GM21360 (cell line): ENCODE results near the gene ALG14.
A peak's percentile ranks its signal among the peaks of the same experiment; 100 is the strongest.
"Not testable (repeated sequence)": the region's sequence is repeated elsewhere in the genome, so short reads cannot be mapped to it uniquely, and the experiment has no call there.

Experiments
- ATAC-seq: cut with Tn5 transposase; IDR thresholded peaks from one replicate; pipeline ENCODE4 v1.9.1; 2021; ENCODE audit warnings: mild to moderate bottlenecking, moderate library complexity; ENCODE audit not compliant: unreplicated experiment

Gene ALG14

DNA sequence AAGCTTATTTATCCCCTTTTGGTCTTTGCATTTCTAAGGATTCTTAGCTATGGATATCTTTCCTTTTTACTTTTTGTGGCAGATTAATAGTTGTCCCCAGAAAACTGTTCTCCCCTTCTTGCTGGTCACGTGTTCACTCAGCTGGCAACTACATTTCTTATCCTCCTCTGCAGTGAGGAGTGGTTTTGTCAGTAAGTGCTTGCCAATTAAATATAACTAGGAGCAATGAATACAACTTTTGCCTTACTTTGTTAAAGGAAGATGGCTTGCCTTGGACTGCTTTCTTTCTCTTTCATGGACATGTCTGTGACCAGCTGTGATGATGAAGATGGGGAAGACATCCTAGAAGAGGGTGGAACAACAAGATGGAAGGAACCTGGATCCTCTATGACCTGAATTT is 15.6 kb upstream of the ALG14 start:
- no peak for ATAC-seq

DNA sequence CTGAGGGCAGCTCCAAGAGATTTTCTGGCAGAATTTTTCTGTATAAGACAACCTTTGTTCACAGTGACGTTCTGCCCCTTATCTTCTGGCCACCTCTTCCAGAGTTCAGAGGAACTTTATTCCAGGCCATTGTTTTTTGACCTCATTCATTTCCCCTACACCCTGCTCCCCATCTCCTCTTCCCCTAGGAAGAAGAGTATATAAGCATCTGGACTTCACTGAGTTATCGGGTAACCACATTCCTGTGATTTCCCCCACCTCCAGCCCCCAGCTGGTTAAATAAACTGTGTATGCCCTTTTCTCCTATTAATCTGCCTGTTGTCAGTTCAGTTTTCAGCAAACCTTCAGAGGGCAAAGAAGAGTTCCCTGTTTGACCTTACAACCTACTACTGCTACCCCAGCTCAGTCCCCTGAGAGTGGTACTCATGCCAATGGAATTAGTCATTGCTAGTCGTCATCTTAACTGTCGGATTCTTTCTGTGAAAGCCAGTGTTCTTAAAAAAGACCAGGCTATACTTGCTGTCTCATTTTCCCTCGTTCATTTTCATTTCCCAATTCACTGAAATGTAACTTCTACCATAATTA is 14.3 kb upstream of the ALG14 start:
- no peak for ATAC-seq

DNA sequence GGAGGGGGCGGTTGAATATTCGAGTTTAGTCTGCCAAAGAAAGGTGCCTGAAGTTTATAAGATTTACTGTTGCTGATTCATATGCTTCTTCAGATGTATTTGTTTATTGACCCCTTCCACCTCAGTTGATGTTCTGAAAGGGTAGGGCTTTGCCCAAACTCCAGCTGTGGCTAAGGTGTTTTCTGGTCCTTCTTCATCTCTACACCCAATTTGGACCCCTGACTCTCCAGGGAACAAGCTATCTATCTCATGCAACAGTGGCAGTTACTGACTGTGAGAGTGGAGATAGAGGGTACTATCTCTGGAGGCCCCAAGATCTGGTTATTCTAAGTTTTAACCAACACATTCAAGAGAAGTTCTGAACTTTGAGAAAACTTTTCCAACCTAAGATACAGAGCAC is 12.6 kb upstream of the ALG14 start:
- ATAC-seq = no peak

DNA sequence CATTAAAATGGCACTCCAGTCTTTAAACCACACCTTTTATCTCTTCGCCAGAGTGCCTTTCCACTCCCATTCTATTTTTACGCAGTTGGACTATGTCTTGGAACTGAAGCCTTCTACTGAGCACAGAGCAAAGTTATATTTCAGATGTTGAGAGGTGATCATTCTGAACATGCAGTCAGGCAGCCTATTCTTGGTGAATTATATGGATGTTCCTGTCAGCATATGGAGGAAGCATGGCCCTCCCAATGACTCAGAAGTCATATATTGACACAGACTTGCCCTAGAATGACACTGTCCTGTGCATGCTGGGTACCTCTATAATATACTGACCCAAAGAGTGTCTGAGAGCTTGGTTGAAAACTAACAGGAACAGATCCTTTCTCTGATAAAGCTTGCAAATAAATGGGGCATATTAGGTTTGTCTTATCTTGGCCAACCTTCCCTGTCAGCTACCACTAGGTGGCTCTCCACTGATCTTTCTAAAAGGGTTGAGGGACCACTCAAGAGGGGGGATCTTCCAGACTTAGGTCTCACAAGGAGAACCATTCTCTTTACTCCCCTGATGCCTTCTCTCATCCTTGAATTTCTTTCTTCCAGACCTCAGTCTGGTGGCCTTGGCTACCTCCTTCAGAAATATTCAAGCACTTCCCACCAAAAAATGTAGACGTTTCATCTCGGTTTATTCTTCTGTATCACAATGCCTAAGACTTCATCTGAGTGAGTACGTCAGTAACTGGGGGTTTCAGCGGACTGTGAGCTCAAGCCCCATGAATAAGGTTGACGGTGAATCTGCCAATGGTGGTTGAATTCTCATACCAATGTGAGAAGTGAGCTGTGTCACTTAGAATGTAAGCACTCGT is 11.8 kb upstream of the ALG14 start:
- ATAC-seq = peak; percentile 76

DNA sequence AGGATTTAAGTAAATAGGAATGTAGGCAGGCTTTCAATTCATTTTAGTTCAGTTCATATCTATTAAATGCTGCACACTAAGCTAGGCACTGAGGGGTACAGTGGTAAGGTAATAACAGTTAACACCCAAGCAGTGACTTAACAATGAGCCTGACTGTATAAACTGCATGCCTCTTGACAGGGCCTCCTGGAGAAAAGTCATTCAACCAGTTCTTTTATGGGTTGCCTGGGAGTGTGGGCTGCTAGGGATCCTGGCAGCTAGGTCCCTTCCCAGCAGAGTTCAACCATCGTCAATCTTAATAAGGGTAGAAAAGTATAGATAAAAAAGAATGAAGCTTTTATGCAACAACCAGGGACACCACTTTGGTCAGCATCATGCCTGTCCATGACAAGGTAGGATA is 8.1 kb upstream of the ALG14 start:
- no peak for ATAC-seq

DNA sequence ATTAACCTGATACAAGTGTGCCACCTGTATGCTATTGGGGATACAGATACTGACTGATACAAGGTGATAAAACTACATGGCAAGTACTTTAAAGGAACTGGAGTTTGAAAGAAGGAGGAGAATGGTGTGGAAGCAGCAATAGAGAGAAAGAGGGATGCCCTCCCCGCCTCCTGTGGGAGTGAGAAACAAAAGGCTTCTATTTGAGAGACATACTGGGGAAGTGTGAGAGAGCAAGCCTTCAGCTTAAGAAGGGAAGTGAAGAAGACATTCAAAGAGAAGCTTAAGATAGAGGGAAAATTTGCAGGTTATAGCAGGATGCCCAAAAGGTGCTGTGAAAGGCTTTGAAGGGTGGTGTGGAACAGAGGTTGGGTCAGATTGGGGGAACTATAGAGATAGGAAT is 7.7 kb upstream of the ALG14 start:
- ATAC-seq = no peak

DNA sequence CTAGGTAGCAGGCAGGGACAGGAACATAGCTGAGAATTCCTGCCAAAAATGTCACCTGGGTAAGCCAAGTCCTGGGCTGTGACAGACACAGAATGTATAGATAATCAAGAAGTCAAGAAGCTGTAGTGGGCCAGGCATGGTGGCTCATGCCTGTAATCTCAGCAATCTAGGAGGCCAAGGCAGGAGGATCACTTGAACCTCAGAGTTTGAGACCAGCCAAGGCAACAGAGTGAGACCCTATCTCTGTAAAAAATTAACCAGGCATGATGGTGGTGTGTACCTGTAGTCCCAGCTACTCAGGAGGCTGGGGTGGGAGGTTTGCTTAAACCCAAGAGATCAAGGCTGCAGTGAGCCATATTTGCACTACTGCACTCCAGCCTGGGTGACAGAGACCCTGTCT is 3.3 kb upstream of the ALG14 start:
- no peak for ATAC-seq

DNA sequence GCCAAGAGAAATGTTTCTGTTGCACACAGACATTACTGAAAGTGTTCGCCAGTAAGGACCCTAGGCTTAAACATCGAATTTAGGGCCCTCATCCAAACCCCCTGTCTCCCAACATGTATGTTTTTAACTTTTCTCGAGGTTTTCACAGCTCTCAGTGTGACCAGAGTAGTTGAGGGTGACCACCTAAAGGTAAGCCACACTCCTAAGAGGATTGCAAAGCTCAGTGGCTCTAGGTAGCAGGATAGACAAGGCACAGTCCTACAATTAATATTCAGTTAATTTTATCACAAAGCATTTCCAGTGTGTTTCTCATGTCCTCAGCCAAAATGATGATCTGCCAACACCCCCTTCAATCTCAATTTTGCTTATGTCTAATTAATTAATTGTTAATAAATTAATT is 695 bp upstream of the ALG14 start:
- no peak for ATAC-seq

DNA sequence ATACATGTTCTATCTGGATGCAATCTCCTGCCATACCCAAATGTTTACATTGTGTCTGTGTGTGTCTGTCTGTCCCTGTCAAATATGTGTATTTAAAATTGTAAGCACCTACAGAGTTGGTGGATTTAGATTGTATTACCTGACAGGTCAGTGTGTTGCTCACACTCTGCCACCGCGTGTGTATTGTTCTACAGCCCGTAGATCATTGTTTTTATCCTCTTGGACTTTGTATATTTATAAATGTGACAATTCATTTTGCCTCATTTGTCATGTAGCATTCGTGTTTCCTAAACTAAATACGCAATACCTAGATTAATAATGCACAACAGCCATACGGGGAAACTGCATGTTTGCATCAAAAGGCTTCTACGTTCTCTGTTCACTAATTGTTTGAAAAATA is 634 bp downstream of the ALG14 start:
- no peak for ATAC-seq

DNA sequence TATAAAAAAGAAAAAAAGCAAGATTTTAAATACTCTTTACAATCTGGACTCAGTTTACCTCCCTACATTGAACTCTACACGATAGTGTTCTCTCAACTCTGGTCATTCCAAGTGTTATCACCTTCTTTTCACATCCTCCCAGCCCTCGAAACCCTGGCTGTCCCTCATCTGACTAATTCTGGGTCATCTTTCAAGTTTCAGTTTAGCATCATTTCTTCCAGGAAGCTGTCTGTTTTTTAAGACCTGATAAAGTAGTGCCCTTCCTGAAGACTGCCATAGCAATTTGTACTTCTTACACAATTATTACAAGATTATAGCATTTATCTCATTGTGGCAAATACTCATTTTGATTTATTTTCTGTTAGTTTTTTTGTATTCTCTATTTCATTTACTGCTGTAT is 1.2 kb downstream of the ALG14 start:
- ATAC-seq = no peak

DNA sequence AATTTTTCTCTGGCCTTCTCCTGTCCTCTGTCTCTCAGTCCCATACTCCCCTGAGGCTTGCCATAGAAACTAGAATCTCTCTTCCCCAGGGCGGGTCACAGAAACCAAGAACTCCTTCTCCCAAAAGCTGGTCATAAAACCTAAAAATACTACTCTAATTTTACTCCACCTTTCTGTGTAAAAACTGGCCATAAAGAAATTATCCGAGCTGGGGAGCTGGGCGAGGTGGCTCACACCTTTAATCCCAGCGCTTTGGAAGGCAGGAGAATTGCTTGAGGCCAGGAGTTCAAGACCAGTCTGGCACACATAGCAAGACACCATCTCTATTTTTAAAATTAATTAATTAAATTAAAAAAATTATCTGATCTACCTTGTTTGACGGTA is 3.0 kb downstream of the ALG14 start:
- ATAC-seq = no peak

DNA sequence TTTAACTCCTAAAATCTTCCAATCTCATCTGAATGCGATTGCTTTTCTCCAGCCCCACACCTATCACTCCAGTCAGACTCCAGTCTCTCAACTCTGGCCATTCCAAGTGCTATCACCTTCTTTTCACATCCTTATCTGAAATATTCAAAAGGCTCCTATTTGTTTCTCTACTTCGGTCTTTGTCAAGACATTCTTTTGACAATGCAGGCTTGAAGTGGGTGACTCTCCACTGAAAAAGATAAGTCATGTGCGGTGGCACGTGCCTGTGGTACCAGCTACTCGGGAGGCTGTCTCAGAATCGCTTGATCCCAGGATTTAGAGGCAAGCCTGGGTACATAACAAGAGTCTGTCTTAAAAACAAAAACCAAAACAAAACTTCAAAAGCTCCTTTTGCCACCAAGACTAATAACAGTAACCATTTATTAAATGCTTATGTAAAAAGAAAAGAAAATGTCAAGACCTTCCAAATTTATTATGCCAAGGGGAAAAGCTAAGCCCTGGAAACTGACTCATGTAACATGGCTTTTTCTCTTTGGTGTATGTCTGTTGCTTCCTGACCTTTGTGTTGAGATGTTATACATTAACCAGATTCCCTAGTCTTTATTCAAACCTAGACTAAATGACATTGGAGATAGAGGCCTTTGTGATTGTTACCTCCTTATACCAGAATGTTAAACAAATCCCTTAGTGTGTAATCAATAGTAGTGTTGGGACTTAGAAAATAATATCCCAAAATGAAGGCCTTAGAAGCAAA is 3.6 kb downstream of the ALG14 start:
- no peak for ATAC-seq

DNA sequence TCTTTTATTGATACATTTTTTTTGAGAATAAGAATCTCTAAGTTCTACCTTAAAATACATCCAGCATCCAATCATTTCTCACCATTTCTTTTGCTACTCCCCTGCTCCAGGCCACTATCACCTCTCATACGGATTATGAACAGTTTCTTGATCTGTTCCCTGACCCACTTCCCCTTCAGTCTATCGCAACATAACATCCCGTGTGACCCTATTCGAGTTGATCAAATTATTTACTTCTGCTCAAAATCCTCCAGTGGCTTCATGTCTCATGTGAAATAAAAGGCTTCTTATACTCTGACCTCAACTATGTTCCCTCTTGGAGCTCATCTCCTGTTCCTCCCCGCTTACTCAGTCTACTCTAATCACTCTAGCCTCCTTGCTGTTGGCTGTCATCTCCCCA is 5.2 kb downstream of the ALG14 start:
- ATAC-seq = no peak

DNA sequence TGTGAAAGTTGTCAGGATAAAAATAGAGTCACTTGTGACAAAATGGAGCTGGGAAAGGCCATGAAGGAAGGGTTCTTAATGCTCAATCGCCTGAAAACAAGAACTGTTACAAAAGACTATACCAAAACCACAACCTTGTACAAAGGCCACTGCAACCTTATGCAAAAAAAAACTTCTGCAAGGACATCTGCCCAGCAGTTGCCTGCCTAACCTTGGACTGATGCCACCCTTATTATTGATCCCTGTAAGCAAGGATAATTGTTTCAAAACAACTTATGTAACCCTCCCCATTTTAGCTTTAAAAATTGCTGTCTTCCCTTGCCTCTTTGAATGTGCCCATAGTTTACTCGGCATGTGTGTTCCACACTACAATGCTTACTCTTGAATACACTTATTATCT is 5.7 kb downstream of the ALG14 start:
- no peak for ATAC-seq

DNA sequence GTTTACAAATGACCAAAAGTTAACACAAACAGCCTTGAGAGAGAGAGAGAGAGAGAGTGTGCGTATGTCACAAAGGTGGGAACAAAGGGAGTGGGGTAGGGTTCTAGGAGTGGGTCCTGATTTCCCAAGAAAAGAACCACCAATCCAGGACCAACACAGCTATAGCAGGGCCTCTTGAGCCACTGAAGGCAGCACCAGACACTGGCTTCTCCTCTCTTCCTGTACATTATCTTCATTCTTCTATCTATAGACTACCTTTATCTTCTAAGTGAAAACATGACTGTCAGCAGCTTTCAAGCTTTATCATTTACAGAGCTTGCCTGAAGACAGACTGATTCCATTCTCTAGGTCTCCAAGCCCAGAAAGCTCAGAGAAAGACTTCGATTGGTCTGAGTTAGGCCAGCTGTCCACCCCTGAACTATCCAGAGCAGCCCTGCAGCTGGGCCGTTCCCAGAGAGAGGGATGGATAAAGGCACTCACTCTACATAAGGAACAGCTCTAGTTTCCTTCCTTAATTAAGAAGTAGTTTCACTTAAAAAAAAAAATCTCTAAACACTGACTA is 11.2 kb downstream of the ALG14 start:
- no peak for ATAC-seq

DNA sequence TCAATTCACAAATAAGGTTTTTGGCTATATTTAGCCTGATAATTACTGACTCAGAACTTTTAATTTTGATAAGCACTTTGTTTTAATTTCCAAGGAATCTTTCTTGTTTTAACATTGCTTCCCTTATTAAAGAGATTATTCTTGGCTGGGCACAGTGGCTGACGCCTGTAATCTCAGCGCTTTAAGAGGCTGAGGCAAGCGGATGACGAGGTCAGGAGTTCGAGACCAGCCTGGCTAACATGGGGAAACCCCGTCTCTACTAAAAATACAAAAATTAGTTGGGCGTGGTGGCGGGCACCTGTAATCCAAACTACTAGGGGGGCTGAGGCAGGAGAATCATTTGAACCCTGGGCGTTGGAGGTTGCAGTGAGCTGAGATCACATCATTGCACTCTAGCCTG is 13.8 kb downstream of the ALG14 start:
- no peak for ATAC-seq

DNA sequence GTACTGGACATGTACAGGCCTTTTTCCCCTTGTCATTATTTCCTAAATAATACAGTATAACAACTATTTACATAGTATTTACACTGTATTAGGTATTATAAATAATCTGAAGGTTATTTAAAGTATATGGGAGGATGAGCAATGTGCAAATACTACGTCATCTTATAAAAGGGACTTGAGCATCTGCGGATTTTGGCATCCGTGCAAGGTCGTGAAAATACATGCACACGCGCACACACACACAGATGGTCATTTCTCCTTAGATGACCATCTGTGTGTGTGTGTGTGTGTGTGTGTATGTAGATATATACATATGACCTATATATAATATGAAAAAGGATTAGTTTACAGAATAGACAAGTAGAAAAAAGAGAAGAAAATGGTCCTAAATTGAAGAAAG is 15.4 kb downstream of the ALG14 start:
- ATAC-seq = no peak

DNA sequence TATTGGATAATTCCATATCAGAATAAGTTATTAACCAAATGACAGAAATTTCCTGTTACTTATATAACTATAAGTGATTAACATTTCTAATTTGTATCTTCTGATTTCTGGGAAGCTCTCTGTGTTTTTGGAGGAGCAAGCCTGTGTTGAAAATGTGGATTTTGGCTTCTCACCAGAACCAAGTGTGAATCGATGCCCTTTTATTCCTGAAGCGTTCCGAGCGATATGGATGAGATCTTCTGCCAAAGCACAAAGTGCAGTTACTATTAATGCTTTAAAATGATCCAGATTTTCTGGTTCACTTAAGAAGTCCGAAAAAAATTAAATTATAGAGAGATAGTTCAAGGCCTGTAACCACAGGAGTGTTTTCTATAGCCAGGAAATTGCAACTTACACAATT is 22.8 kb downstream of the ALG14 start:
- no peak for ATAC-seq

DNA sequence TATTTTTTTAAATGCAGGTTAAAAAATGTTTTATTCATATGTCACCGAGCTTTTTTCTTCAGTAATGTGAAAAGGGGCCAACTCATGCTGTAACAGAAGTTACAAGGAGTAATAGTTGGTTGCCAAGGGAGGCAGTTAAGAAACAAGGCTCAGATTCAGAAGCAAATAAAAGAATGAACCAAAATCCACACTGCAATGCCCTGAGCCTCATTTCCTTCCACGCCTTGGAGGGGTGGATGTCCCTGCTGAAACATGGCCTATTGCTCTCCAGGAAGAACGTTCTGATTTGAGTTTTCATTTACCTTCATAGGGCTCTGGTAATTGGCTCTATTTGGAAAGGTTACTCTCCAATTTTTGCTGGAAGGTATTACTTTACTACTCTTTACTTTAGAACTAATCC is 24.4 kb downstream of the ALG14 start:
- ATAC-seq = no peak

DNA sequence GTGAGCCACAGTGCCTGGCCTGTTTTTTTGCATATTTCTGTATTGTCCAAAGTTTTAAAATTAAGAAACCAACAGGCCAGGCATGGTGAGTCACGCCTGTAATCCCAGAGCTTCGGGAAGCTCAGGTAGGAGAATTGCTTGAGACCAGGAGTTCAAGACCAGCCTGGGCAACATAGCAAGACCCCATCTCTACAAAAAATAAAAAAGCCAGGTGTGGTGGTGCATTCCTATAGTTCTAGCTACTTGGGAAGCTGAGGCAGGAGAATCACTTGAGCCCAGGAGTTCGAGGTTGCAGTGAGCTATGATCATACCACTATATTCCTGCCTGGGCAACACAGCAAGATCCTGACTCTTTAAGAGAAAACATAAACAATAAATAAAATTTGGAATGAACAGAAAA is 25.1 kb downstream of the ALG14 start:
- ATAC-seq = not testable (repeated sequence)

DNA sequence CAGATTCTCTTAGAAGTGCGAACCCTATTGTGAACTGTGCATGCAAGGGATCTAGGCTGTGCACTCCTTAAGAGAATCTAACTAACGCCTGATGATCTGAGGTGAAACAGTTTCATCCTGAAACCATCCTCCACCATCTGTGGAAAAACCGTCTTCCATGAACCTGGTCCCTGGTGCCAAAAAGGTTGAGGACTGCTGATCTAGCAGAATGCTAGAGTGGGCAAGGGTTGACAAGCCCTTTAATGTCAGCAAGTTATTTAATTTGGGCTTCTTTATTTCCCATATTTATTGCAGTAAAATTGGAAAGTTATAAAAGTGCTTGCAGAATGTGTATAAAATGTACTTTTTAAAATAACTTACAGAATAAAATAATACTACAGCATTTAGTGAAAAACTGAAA is 26.4 kb downstream of the ALG14 start:
- no peak for ATAC-seq
